Neural cell (in vitro differentiated cells): ENCODE results near the gene ARTN. TPM values are rescaled to one million over a fixed set of nuclear protein-coding genes. Genes with fewer than 3 reads are reported as not detected.

Source experiments
- H2AFZ ChIP-seq: fragments of 200-600, 300-800 bp; sonication (generic), shearing (Covaris generic); 2 replicates; pipeline ENCODE4 v1.6.0; 2014; ENCODE audit warnings: low read depth, mild to moderate bottlenecking, antibody characterized with exemption, low read length, moderate library complexity
- H3F3A ChIP-seq: fragments of 200-600 bp; shearing (Covaris generic); 2 replicates; pipeline ENCODE4 v1.6.1; 2016; ENCODE audit warnings: mild to moderate bottlenecking, moderate library complexity, mixed read lengths, antibody characterized with exemption, low read length; ENCODE audit not compliant: insufficient read depth, poor library complexity, severe bottlenecking
- H3K27ac ChIP-seq: fragments of 200-600, 300-800 bp; sonication (generic), shearing (Covaris generic); 2 replicates; pipeline ENCODE4 v1.5.1; 2014; ENCODE audit warnings: mild to moderate bottlenecking, low read length, moderate library complexity
- H3K27me3 ChIP-seq: fragments of 300-800, 200-600 bp; sonication (generic), shearing (Covaris generic); 2 replicates; pipeline ENCODE4 v1.6.0; 2014; ENCODE audit warnings: mild to moderate bottlenecking, low read depth, low read length, moderate library complexity; ENCODE audit not compliant: insufficient read depth
- H3K36me3 ChIP-seq: fragments of 300-800, 200-600 bp; sonication (generic), shearing (Covaris generic); 2 replicates; pipeline ENCODE4 v1.5.1; 2014; ENCODE audit warnings: mild to moderate bottlenecking, antibody characterized with exemption, low read length, moderate library complexity; ENCODE audit not compliant: insufficient read depth
- H3K4me2 ChIP-seq: fragments of 300-800, 200-600 bp; sonication (generic), shearing (Covaris generic); 2 replicates; pipeline ENCODE4 v1.6.0; 2014; ENCODE audit warnings: mild to moderate bottlenecking, low read length
- H3K4me3 ChIP-seq: fragments of 300-800, 200-600 bp; sonication (generic), shearing (Covaris generic); 2 replicates; pipeline ENCODE4 v1.5.1; 2014; ENCODE audit warnings: mild to moderate bottlenecking, low read length, moderate library complexity
- H3K79me2 ChIP-seq: fragments of 200-600 bp; shearing (Covaris generic); replicated peaks from 2 replicates; pipeline ENCODE4 v1.6.0; 2014; ENCODE audit warnings: mild to moderate bottlenecking, low read length, moderate library complexity; ENCODE audit not compliant: insufficient read depth
- H3K9ac ChIP-seq: fragments of 300-800, 200-600 bp; sonication (generic), shearing (Covaris generic); 2 replicates; pipeline ENCODE4 v1.6.1; 2016; ENCODE audit warnings: mild to moderate bottlenecking, low read length, mixed read lengths
- H3K9me2 ChIP-seq: fragments of 200-600 bp; shearing (Covaris generic); 2 replicates; pipeline ENCODE4 v1.6.1; 2016; ENCODE audit warnings: mild to moderate bottlenecking, low read length, mixed read lengths; ENCODE audit not compliant: insufficient read depth
- H3K9me3 ChIP-seq: fragments of 200-600, 300-800 bp; sonication (generic), shearing (Covaris generic); 2 replicates; pipeline ENCODE4 v1.6.1; 2016; ENCODE audit warnings: mild to moderate bottlenecking, mixed run types, low read length, moderate library complexity, mixed read lengths
- H4K20me1 ChIP-seq: fragments of 200-600 bp; shearing (Covaris generic); 2 replicates; pipeline ENCODE4 v1.6.1; 2016; ENCODE audit warnings: mild to moderate bottlenecking, mixed run types; ENCODE audit not compliant: insufficient read depth
- EP300 ChIP-seq: fragments of 450-650 bp; conservative IDR thresholded peaks from 2 replicates; pipeline ENCODE4 v1.6.1; 2014; ENCODE audit warnings: antibody characterized with exemption, mild to moderate bottlenecking, moderate library complexity; ENCODE audit not compliant: poor library complexity, severe bottlenecking
- EZH2 ChIP-seq: fragments of 200-600, 300-800 bp; shearing (Covaris generic), sonication (generic); IDR thresholded peaks from 2 replicates; pipeline ENCODE4 v1.6.1; 2014; ENCODE audit warnings: antibody characterized with exemption, low read length, borderline replicate concordance, mild to moderate bottlenecking; ENCODE audit not compliant: insufficient read depth, poor library complexity, severe bottlenecking
- POLR2AphosphoS5 ChIP-seq: IDR thresholded peaks from 2 replicates; pipeline ENCODE4 v1.6.1; 2012
- REST ChIP-seq: IDR thresholded peaks from 2 replicates; pipeline ENCODE4 v1.6.1; 2012; ENCODE audit warnings: borderline replicate concordance
- polyA plus RNA-seq: library from polyadenylated mRNA; depleted of rRNA; stranded (reverse); fragments of >200 nt; gene quantifications from 2 replicates; pipeline ENCODE4 v1.2.3, GENCODE V29; 2014

The ARTN gene
- polyA plus RNA-seq, 1 donor from 2014 or later = 1.4 TPM

- peak overlapping the region; percentile 78 for H3K4me3 ChIP-seq
- no peaks in the 10 kb centered on the region for H3K9me2 ChIP-seq
- H3F3A ChIP-seq = no peaks in the 10 kb centered on the region
- TF ChIP-seq REST = no peak
- H3K27ac ChIP-seq = no peak overlapping the region
- no peak overlapping the region for H2AFZ ChIP-seq
- no peaks in the 10 kb centered on the region for H3K27me3 ChIP-seq
- no peaks in the 10 kb centered on the region for H3K9me3 ChIP-seq
- no peaks in the 10 kb centered on the region for H4K20me1 ChIP-seq
- H3K79me2 ChIP-seq = peaks cover 50% of the 10 kb centered on the region
- H3K4me2 ChIP-seq = no peak overlapping the region
- H3K36me3 ChIP-seq = no peaks in the 10 kb centered on the region
- no peak overlapping the region for H3K9ac ChIP-seq
Observed at GRCh38 chr1:43949678-43950077, 16.1 kb downstream of the ARTN start.

GRCh38 chr1:43951021-43951985, 17.7 kb downstream of the ARTN start:
- Histone ChIP-seq H3K4me2 (peak overlapping the region; percentile 10), H3F3A (no peaks in the 10 kb centered on the region), H3K79me2 (peaks cover 62% of the 10 kb centered on the region), H2AFZ (no peak overlapping the region), H4K20me1 (no peaks in the 10 kb centered on the region), H3K36me3 (no peaks in the 10 kb centered on the region), H3K27me3 (no peaks in the 10 kb centered on the region), H3K9me2 (no peaks in the 10 kb centered on the region), H3K9me3 (no peaks in the 10 kb centered on the region), H3K4me3 (peak overlapping the region; percentile 78), H3K9ac (no peak overlapping the region), H3K27ac (peak overlapping the region; percentile 99)
- TF ChIP-seq POLR2AphosphoS5 (no peak), EP300 (no peak), REST (no peak), EZH2 (no peak)
